Neural cell (in vitro differentiated cells): ENCODE measurements around the gene CALHM1. TPM values are rescaled to one million over a fixed set of nuclear protein-coding genes. Genes with fewer than 3 reads are reported as not detected.

Experiments
- H2AFZ ChIP-seq: fragments of 200-600, 300-800 bp; sonication (generic), shearing (Covaris generic); 2 replicates; pipeline ENCODE4 v1.6.0; 2014; ENCODE audit warnings: low read depth, mild to moderate bottlenecking, antibody characterized with exemption, low read length, moderate library complexity
- H3F3A ChIP-seq: fragments of 200-600 bp; shearing (Covaris generic); 2 replicates; pipeline ENCODE4 v1.6.1; 2016; ENCODE audit warnings: mild to moderate bottlenecking, moderate library complexity, mixed read lengths, antibody characterized with exemption, low read length; ENCODE audit not compliant: insufficient read depth, poor library complexity, severe bottlenecking
- H3K27ac ChIP-seq: fragments of 200-600, 300-800 bp; sonication (generic), shearing (Covaris generic); 2 replicates; pipeline ENCODE4 v1.5.1; 2014; ENCODE audit warnings: mild to moderate bottlenecking, low read length, moderate library complexity
- H3K27me3 ChIP-seq: fragments of 300-800, 200-600 bp; sonication (generic), shearing (Covaris generic); 2 replicates; pipeline ENCODE4 v1.6.0; 2014; ENCODE audit warnings: mild to moderate bottlenecking, low read depth, low read length, moderate library complexity; ENCODE audit not compliant: insufficient read depth
- H3K36me3 ChIP-seq: fragments of 300-800, 200-600 bp; sonication (generic), shearing (Covaris generic); 2 replicates; pipeline ENCODE4 v1.5.1; 2014; ENCODE audit warnings: mild to moderate bottlenecking, antibody characterized with exemption, low read length, moderate library complexity; ENCODE audit not compliant: insufficient read depth
- H3K4me2 ChIP-seq: fragments of 300-800, 200-600 bp; sonication (generic), shearing (Covaris generic); 2 replicates; pipeline ENCODE4 v1.6.0; 2014; ENCODE audit warnings: mild to moderate bottlenecking, low read length
- H3K4me3 ChIP-seq: fragments of 300-800, 200-600 bp; sonication (generic), shearing (Covaris generic); 2 replicates; pipeline ENCODE4 v1.5.1; 2014; ENCODE audit warnings: mild to moderate bottlenecking, low read length, moderate library complexity
- H3K79me2 ChIP-seq: fragments of 200-600 bp; shearing (Covaris generic); replicated peaks from 2 replicates; pipeline ENCODE4 v1.6.0; 2014; ENCODE audit warnings: mild to moderate bottlenecking, low read length, moderate library complexity; ENCODE audit not compliant: insufficient read depth
- H3K9ac ChIP-seq: fragments of 300-800, 200-600 bp; sonication (generic), shearing (Covaris generic); 2 replicates; pipeline ENCODE4 v1.6.1; 2016; ENCODE audit warnings: mild to moderate bottlenecking, low read length, mixed read lengths
- H3K9me2 ChIP-seq: fragments of 200-600 bp; shearing (Covaris generic); 2 replicates; pipeline ENCODE4 v1.6.1; 2016; ENCODE audit warnings: mild to moderate bottlenecking, low read length, mixed read lengths; ENCODE audit not compliant: insufficient read depth
- H3K9me3 ChIP-seq: fragments of 200-600, 300-800 bp; sonication (generic), shearing (Covaris generic); 2 replicates; pipeline ENCODE4 v1.6.1; 2016; ENCODE audit warnings: mild to moderate bottlenecking, mixed run types, low read length, moderate library complexity, mixed read lengths
- H4K20me1 ChIP-seq: fragments of 200-600 bp; shearing (Covaris generic); 2 replicates; pipeline ENCODE4 v1.6.1; 2016; ENCODE audit warnings: mild to moderate bottlenecking, mixed run types; ENCODE audit not compliant: insufficient read depth
- EP300 ChIP-seq: fragments of 450-650 bp; conservative IDR thresholded peaks from 2 replicates; pipeline ENCODE4 v1.6.1; 2014; ENCODE audit warnings: antibody characterized with exemption, mild to moderate bottlenecking, moderate library complexity; ENCODE audit not compliant: poor library complexity, severe bottlenecking
- EZH2 ChIP-seq: fragments of 200-600, 300-800 bp; shearing (Covaris generic), sonication (generic); IDR thresholded peaks from 2 replicates; pipeline ENCODE4 v1.6.1; 2014; ENCODE audit warnings: antibody characterized with exemption, low read length, borderline replicate concordance, mild to moderate bottlenecking; ENCODE audit not compliant: insufficient read depth, poor library complexity, severe bottlenecking
- MXI1 ChIP-seq: fragments of 450-650 bp; conservative IDR thresholded peaks from 2 replicates; pipeline ENCODE4 v1.6.1; 2014; ENCODE audit warnings: antibody characterized with exemption, mild to moderate bottlenecking; ENCODE audit not compliant: poor library complexity, severe bottlenecking
- POLR2AphosphoS5 ChIP-seq: IDR thresholded peaks from 2 replicates; pipeline ENCODE4 v1.6.1; 2012
- RAD21 ChIP-seq: fragments of 450-650 bp; conservative IDR thresholded peaks from 2 replicates; pipeline ENCODE4 v1.6.1; 2014; ENCODE audit warnings: antibody characterized with exemption, mild to moderate bottlenecking, moderate library complexity
- SMC3 ChIP-seq: fragments of 450-650 bp; conservative IDR thresholded peaks from 2 replicates; pipeline ENCODE4 v1.6.1; 2014; ENCODE audit warnings: antibody characterized with exemption, mild to moderate bottlenecking, moderate library complexity; ENCODE audit not compliant: poor library complexity
- TAF1 ChIP-seq: IDR thresholded peaks from 2 replicates; pipeline ENCODE4 v1.6.1; 2012; ENCODE audit warnings: low read depth
- polyA plus RNA-seq: library from polyadenylated mRNA; depleted of rRNA; stranded (reverse); fragments of >200 nt; gene quantifications from 2 replicates; pipeline ENCODE4 v1.2.3, GENCODE V29; 2014
- TF ChIP-seq, protein P1 (sequence below): fragments of 450-650 bp; IDR thresholded peaks from 2 replicates; pipeline ENCODE4 v1.5.1; 2014; ENCODE audit warnings: antibody characterized with exemption, mild to moderate bottlenecking, moderate library complexity; ENCODE audit not compliant: poor library complexity, severe bottlenecking
- TF ChIP-seq, protein P2 (sequence below): IDR thresholded peaks from 2 replicates; pipeline ENCODE4 v1.6.1; 2012; ENCODE audit warnings: borderline replicate concordance

Gene CALHM1
- polyA plus RNA-seq, 1 donor from 2014 or later: not detected

DNA sequence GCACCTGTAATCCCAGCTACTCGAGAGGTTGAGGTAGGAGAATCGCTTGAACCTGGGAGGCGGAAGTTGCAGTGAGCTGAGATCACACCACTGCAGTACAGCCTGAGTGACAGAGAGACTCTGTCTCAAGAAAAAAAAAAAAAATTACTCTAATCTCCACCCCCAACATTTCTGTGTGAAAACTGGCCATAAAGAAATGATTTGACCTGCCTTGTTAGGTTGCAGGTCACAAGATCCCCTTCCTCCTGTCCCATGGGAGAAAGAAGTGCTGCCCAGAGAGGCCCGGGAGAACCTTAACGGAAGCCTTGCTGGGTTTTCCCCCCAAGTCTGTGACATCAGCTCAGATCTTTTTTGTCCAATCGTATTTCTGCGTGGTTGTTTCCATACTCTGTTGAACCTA lies 8.7 kb upstream of the CALHM1 start:
- TF ChIP-seq, protein P1, sequence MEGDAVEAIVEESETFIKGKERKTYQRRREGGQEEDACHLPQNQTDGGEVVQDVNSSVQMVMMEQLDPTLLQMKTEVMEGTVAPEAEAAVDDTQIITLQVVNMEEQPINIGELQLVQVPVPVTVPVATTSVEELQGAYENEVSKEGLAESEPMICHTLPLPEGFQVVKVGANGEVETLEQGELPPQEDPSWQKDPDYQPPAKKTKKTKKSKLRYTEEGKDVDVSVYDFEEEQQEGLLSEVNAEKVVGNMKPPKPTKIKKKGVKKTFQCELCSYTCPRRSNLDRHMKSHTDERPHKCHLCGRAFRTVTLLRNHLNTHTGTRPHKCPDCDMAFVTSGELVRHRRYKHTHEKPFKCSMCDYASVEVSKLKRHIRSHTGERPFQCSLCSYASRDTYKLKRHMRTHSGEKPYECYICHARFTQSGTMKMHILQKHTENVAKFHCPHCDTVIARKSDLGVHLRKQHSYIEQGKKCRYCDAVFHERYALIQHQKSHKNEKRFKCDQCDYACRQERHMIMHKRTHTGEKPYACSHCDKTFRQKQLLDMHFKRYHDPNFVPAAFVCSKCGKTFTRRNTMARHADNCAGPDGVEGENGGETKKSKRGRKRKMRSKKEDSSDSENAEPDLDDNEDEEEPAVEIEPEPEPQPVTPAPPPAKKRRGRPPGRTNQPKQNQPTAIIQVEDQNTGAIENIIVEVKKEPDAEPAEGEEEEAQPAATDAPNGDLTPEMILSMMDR: no peak
- TF ChIP-seq SMC3 (no peak), MXI1 (no peak), EZH2 (no peak), POLR2AphosphoS5 (no peak), TAF1 (no peak), EP300 (no peak), RAD21 (no peak)
- TF ChIP-seq, protein P2, sequence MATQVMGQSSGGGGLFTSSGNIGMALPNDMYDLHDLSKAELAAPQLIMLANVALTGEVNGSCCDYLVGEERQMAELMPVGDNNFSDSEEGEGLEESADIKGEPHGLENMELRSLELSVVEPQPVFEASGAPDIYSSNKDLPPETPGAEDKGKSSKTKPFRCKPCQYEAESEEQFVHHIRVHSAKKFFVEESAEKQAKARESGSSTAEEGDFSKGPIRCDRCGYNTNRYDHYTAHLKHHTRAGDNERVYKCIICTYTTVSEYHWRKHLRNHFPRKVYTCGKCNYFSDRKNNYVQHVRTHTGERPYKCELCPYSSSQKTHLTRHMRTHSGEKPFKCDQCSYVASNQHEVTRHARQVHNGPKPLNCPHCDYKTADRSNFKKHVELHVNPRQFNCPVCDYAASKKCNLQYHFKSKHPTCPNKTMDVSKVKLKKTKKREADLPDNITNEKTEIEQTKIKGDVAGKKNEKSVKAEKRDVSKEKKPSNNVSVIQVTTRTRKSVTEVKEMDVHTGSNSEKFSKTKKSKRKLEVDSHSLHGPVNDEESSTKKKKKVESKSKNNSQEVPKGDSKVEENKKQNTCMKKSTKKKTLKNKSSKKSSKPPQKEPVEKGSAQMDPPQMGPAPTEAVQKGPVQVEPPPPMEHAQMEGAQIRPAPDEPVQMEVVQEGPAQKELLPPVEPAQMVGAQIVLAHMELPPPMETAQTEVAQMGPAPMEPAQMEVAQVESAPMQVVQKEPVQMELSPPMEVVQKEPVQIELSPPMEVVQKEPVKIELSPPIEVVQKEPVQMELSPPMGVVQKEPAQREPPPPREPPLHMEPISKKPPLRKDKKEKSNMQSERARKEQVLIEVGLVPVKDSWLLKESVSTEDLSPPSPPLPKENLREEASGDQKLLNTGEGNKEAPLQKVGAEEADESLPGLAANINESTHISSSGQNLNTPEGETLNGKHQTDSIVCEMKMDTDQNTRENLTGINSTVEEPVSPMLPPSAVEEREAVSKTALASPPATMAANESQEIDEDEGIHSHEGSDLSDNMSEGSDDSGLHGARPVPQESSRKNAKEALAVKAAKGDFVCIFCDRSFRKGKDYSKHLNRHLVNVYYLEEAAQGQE: no peak
- no peak overlapping the region for H3K4me3 ChIP-seq
- H3K27ac ChIP-seq: no peak overlapping the region

DNA sequence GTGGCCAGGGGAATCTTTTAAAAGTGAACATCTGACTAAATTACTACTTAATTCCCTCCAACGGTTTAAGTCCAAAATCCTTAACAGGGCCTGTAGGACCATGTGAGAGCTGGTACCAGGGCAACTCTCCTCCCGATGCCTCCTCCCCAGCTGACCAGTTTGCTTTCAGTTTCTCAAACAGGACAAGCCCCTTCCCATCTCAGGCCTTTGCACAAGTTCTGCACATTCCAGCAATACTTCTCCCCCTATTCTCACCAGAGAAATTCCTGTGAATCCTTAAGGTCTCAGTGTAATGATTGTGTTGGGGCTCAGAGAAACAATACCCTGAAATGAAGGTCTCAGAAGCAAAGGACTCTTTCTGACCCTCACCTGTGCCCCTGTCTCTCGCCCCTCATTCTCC lies 8.0 kb upstream of the CALHM1 start:
- H4K20me1 ChIP-seq: no peaks in the 10 kb centered on the region
- no peaks in the 10 kb centered on the region for H3K27me3 ChIP-seq
- no peaks in the 10 kb centered on the region for H3K36me3 ChIP-seq
- no peaks in the 10 kb centered on the region for H3K79me2 ChIP-seq
- no peak overlapping the region for H3K9ac ChIP-seq
- H2AFZ ChIP-seq: no peak overlapping the region
- no peaks in the 10 kb centered on the region for H3K9me3 ChIP-seq
- TF ChIP-seq, protein P2: no peak
- TF ChIP-seq EP300 (no peak), TAF1 (no peak)
- TF ChIP-seq, protein P1: no peak
- no peak overlapping the region for H3K27ac ChIP-seq
- no peaks in the 10 kb centered on the region for H3K9me2 ChIP-seq
- no peak overlapping the region for H3K4me2 ChIP-seq
- no peak overlapping the region for H3K4me3 ChIP-seq
- no peaks in the 10 kb centered on the region for H3F3A ChIP-seq

More for the DNA sequence above, 8.7 kb upstream of the CALHM1 start:
- Histone ChIP-seq H4K20me1 (no peaks in the 10 kb centered on the region), H3K9ac (no peak overlapping the region), H3K4me2 (no peak overlapping the region), H3F3A (no peaks in the 10 kb centered on the region), H3K27me3 (no peaks in the 10 kb centered on the region), H3K36me3 (no peaks in the 10 kb centered on the region), H3K9me3 (no peaks in the 10 kb centered on the region), H3K9me2 (no peaks in the 10 kb centered on the region), H2AFZ (no peak overlapping the region), H3K79me2 (no peaks in the 10 kb centered on the region)
